ENCODE measurements around the gene GSE1. TPM values are rescaled to one million over a fixed set of nuclear protein-coding genes. Genes with fewer than 3 reads are reported as not detected.

GSE1 gene
- total and polyA plus RNA-seq, 2 of the 13 experiments (the other 11 are each of a cell fraction or from before 2014, with no cell fraction given): 16.1 to 31.2 TPM

- ATAC-seq: no peak
- peaks cover 97% of the 10 kb centered on the region for H4K20me1 ChIP-seq (ENCODE audit: insufficient read depth, low read length)
- H3K9ac ChIP-seq (ENCODE audit: insufficient read depth, low read depth, low read length): no peak overlapping the region
- no peak overlapping the region for H3K27ac ChIP-seq (ENCODE audit: extremely low read length, insufficient read depth, low read length)
- no peak for DNase-seq (ENCODE audit: low spot score)
- no peak overlapping the region for H2AFZ ChIP-seq (ENCODE audit: low read length)
- ChIA-PET CTCF (ENCODE audit: low intra/inter-chr PET ratio, low total read pairs) (no interaction called here), POLR2A (no interaction called here)
- TF ChIP-seq AGO2 (optimal IDR thresholded peaks at IDR 0.05; ENCODE audit: low read depth, low read length) (peak; percentile 44), AHR (CRISPR knock-in tag; IDR thresholded peaks at IDR 0.05) (0 out of 2 replicates have a peak, but pooled peaks have one; percentile 14), HIVEP1 (CRISPR knock-in tag; IDR thresholded peaks at IDR 0.05) (0 out of 2 replicates have a peak, but pooled peaks have one; percentile 29), ZNF251 (CRISPR knock-in tag; IDR thresholded peaks at IDR 0.05) (no peak)
- peaks cover 15 to 22% of the 10 kb centered on the region in 2 experiments for H3K36me3 ChIP-seq (replicated peaks in 1 of 2; ENCODE audit: control insufficient read depth in 1 of 2, insufficient read depth in 2 of 2, low read length in 2 of 2)
- H3K4me3 ChIP-seq (replicated peaks in 1 of 3; ENCODE audit: insufficient read depth in 1 of 3, low read depth in 2 of 3, low read length in 3 of 3): no peak overlapping the region
- peaks cover 97% of the 10 kb centered on the region for H3K79me2 ChIP-seq (ENCODE audit: insufficient read depth, low read length)
- peaks cover 8% of the 10 kb centered on the region for H3K9me3 ChIP-seq (ENCODE audit: low read length)
- 94% methylated on average over 16 of the region's 17 CpGs for WGBS (ENCODE audit: low lambda C conversion rate)
- intact Hi-C loops (cut with micrococcal nuclease; ENCODE audit: unreplicated experiment): no loop called here
- no TSS peak for BruUV-seq (replicated peaks)
- no peak for FAIRE-seq
- in situ Hi-C loops (cut with HindIII; ENCODE audit: extremely low pct_ligation_motif_present, low pct_unique_long_range_greater_than_20kb): no loop called here
- H3K4me2 ChIP-seq (ENCODE audit: low read depth, low read length): no peak overlapping the region
- peaks cover 44% of the 10 kb centered on the region for H3K4me1 ChIP-seq (ENCODE audit: insufficient read depth, low read length)
- no peaks in the 10 kb centered on the region for H3K27me3 ChIP-seq (ENCODE audit: control insufficient read depth in 1 of 2, insufficient read depth in 2 of 2, low read length in 2 of 2)
Observed at GRCh38 chr16:85624646-85625045, 11.5 kb downstream of the GSE1 start.

- Histone ChIP-seq H4K20me1 (ENCODE audit: insufficient read depth, low read length) (peaks cover 97% of the 10 kb centered on the region), H3K27me3 (ENCODE audit: control insufficient read depth in 1 of 2, insufficient read depth in 2 of 2, low read length in 2 of 2) (no peaks in the 10 kb centered on the region), H3K9ac (ENCODE audit: insufficient read depth, low read depth, low read length) (no peak overlapping the region), H3K9me3 (ENCODE audit: low read length) (peaks cover 12% of the 10 kb centered on the region), H2AFZ (ENCODE audit: low read length) (no peak overlapping the region), H3K4me2 (ENCODE audit: low read depth, low read length) (no peak overlapping the region), H3K27ac (ENCODE audit: extremely low read length, insufficient read depth, low read length) (no peak overlapping the region), H3K36me3 (replicated peaks in 1 of 2; ENCODE audit: control insufficient read depth in 1 of 2, insufficient read depth in 2 of 2, low read length in 2 of 2) (peaks cover 17 to 22% of the 10 kb centered on the region in 2 experiments; a peak in 4 of 5 replicates), H3K4me1 (ENCODE audit: insufficient read depth, low read length) (peaks cover 44% of the 10 kb centered on the region), H3K79me2 (ENCODE audit: insufficient read depth, low read length) (peaks cover 97% of the 10 kb centered on the region), H3K4me3 (replicated peaks in 1 of 3; ENCODE audit: insufficient read depth in 1 of 3, low read depth in 2 of 3, low read length in 3 of 3) (no peak overlapping the region)
- ChIA-PET POLR2A (no interaction called here), CTCF (ENCODE audit: low intra/inter-chr PET ratio, low total read pairs) (no interaction called here)
- 0 out of 2 replicates have a peak, but pooled peaks have one; percentile 3 for TF ChIP-seq KDM5B (CRISPR knock-in tag; IDR thresholded peaks at IDR 0.05; ENCODE audit: borderline replicate concordance)
- peak in 1 of 2 experiments; percentile 16; a peak in 1 of 4 replicates for TF ChIP-seq MAFK (conservative IDR thresholded peaks at IDR 0.05 in 1 of 2, IDR thresholded peaks at IDR 0.05 in 1 of 2; ENCODE audit: low read length in 2 of 2)
- no peak for TF ChIP-seq BRCA1 (CRISPR knock-in tag; IDR thresholded peaks at IDR 0.05)
- 0 out of 2 replicates have a peak, but pooled peaks have one; percentile 30 for TF ChIP-seq HES4 (CRISPR knock-in tag; IDR thresholded peaks at IDR 0.05; ENCODE audit: borderline replicate concordance)
- TF ChIP-seq ZNF549 (CRISPR knock-in tag; IDR thresholded peaks at IDR 0.05): no peak
- TF ChIP-seq ZNF280B (CRISPR knock-in tag; IDR thresholded peaks at IDR 0.05; ENCODE audit: borderline replicate concordance): 0 out of 2 replicates have a peak, but pooled peaks have one; percentile 16
- TF ChIP-seq ZBTB38 (CRISPR knock-in tag; IDR thresholded peaks at IDR 0.05): 0 out of 2 replicates have a peak, but pooled peaks have one; percentile 52
- WGBS (ENCODE audit: low lambda C conversion rate): 97% methylated on average over 27 of the region's 27 CpGs
- intact Hi-C loops (cut with micrococcal nuclease; ENCODE audit: unreplicated experiment): no loop called here
- no TSS peak for BruUV-seq (replicated peaks)
- no peak for DNase-seq (ENCODE audit: low spot score)
- no peak for FAIRE-seq
- ATAC-seq: no peak
- in situ Hi-C loops (cut with HindIII; ENCODE audit: extremely low pct_ligation_motif_present, low pct_unique_long_range_greater_than_20kb): no loop called here
Observed at GRCh38 chr16:85625053-85625452, 11.9 kb downstream of the GSE1 start.
